GM19467 (cell line): ENCODE results near the gene GRPEL1.

ENCODE experiments used
- ATAC-seq: cut with Tn5 transposase; IDR thresholded peaks from one replicate; pipeline ENCODE4 v1.9.1; 2021; ENCODE audit warnings: mild to moderate bottlenecking, moderate library complexity; ENCODE audit not compliant: unreplicated experiment

GRPEL1 gene

GRCh38 chr4:7045961-7046921 is 21.6 kb downstream of the GRPEL1 start:
- ATAC-seq, result no peak

- no peak for ATAC-seq
Measured at GRCh38 chr4:7045553-7045952, 22.3 kb downstream of the GRPEL1 start.

- ATAC-seq, result no peak
Measured at GRCh38 chr4:7044137-7044930, 23.5 kb downstream of the GRPEL1 start.

GRCh38 chr4:7043284-7044136 is 24.4 kb downstream of the GRPEL1 start, which contains the start of gene TADA2B:
Gene TADA2B, plus strand, starts transcription at chr4:7043372. Its CDS starts 208 bp downstream, at chr4:7043580.
- peak; percentile 17 for ATAC-seq

GRCh38 chr4:7042503-7043283 is 25.2 kb downstream of the GRPEL1 start:
- peak; percentile 80 for ATAC-seq

GRCh38 chr4:7041801-7042502 is 25.9 kb downstream of the GRPEL1 start:
- ATAC-seq, result no peak

GRCh38 chr4:7041246-7041645 is 26.6 kb downstream of the GRPEL1 start:
- no peak for ATAC-seq

- no peak for ATAC-seq
Measured at GRCh38 chr4:7040765-7041164, 27.1 kb downstream of the GRPEL1 start.

GRCh38 chr4:7037425-7037824 is 30.4 kb downstream of the GRPEL1 start:
- ATAC-seq, result no peak

GRCh38 chr4:7034262-7035081 is 33.4 kb downstream of the GRPEL1 start:
- no peak for ATAC-seq

- ATAC-seq, result no peak
Measured at GRCh38 chr4:7032596-7032995, 35.3 kb downstream of the GRPEL1 start.

GRCh38 chr4:7031558-7032449 is 36.1 kb downstream of the GRPEL1 start:
- no peak for ATAC-seq

- ATAC-seq, result no peak
Measured at GRCh38 chr4:7030856-7031255, 37.0 kb downstream of the GRPEL1 start.

GRCh38 chr4:7029921-7030320 is 37.9 kb downstream of the GRPEL1 start:
- no peak for ATAC-seq

- ATAC-seq, result no peak
Measured at GRCh38 chr4:7029212-7029611, 38.7 kb downstream of the GRPEL1 start.

GRCh38 chr4:7027913-7028312 is 40.0 kb downstream of the GRPEL1 start:
- ATAC-seq, result no peak

GRCh38 chr4:7027284-7027683 is 40.6 kb downstream of the GRPEL1 start:
- no peak for ATAC-seq

- no peak for ATAC-seq
Measured at GRCh38 chr4:7026107-7026506, 41.8 kb downstream of the GRPEL1 start.
